Measurements from ENCODE around the gene HSF2BP.

DNA sequence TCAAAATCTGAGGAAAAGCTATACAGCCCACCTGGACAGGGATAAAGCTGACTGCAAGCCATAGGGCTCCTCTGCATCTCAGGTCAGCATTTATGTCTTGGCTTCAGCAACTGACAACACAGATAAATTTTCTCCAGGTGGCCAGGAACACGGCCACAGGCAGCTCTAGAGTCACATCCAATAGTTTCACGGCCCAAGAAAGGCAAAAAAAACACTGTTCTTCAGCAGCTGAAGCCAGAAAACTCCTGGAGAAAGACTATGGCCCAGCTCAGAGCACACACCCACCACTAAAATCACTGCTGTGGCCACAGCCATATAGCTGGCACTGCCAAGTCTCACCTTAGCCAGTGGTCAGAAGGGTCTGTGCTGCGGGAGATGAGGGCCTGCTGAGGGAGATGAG, 77.8 kb downstream of the HSF2BP start:
- no peak for TF ChIP-seq CTCF (IDR thresholded peaks at IDR 0.05)
- TF ChIP-seq POLR2AphosphoS5 (IDR thresholded peaks at IDR 0.05) = no peak

Data from suprapubic skin (tissue), 3 donors.